HepG2 (cell line): ENCODE measurements around the gene REP15. TPM values are rescaled to one million over a fixed set of nuclear protein-coding genes. Genes with fewer than 3 reads are reported as not detected.

Experiments
- ESRRA ChIP-seq: sonication (generic); formaldehyde crosslinking; IDR thresholded peaks from 2 replicates; pipeline ENCODE4 v1.5.1; 2020; ENCODE audit warnings: mild to moderate bottlenecking, low read depth, missing genetic modification reagents
- FOXP1 ChIP-seq, 2 experiments: fragments of 450-650 bp in 1 of 2; IDR thresholded peaks; 2 replicates each; pipeline ENCODE4 v1.6.1; 2017 to 2018; ENCODE audit warnings: antibody characterized with exemption in 1 of 2
- GLMP ChIP-seq: sonication (generic); formaldehyde crosslinking; IDR thresholded peaks from 2 replicates; pipeline ENCODE4 v1.9.0; 2021; ENCODE audit warnings: missing genetic modification reagents, mild to moderate bottlenecking, borderline replicate concordance
- HNF1B ChIP-seq: sonication (generic); formaldehyde crosslinking; IDR thresholded peaks from 2 replicates; pipeline ENCODE4 v1.5.1; 2020; ENCODE audit warnings: mild to moderate bottlenecking, moderate library complexity, missing genetic modification reagents
- HNF4A ChIP-seq: sonication (generic); formaldehyde crosslinking; IDR thresholded peaks from 2 replicates; pipeline ENCODE4 v1.4.0; 2020; ENCODE audit warnings: missing genetic modification reagents
- KDM5A ChIP-seq: fragments of 200-600 bp; sonication (generic); IDR thresholded peaks from 2 replicates; pipeline ENCODE4 v1.7.0; 2018; ENCODE audit warnings: antibody characterized with exemption, mild to moderate bottlenecking, low read length, borderline replicate concordance
- KLF16 ChIP-seq, 2 experiments: sonication (generic) in 1 of 2; formaldehyde crosslinking in 1 of 2; IDR thresholded peaks; 2 replicates each; pipeline versions ENCODE4 v1.6.1 to v1.8.0; 2016 to 2023; ENCODE audit warnings: missing genetic modification reagents in 2 of 2, missing compliant biosample characterization in 1 of 2
- KLF6 ChIP-seq: IDR thresholded peaks from 2 replicates; pipeline ENCODE4 v1.8.0; 2016; ENCODE audit warnings: missing biosample characterization, missing genetic modification reagents
- NFYC ChIP-seq: IDR thresholded peaks from 2 replicates; pipeline ENCODE4 v1.6.1; 2016; ENCODE audit warnings: missing genetic modification reagents, missing compliant biosample characterization
- NR2F1 ChIP-seq, 2 experiments: fragments of 450-650 bp in 1 of 2; formaldehyde crosslinking in 1 of 2; IDR thresholded peaks; 2 replicates each; pipeline versions ENCODE4 v1.5.0 to v1.6.1; 2016 to 2020; ENCODE audit warnings: mild to moderate bottlenecking in 1 of 2, missing compliant biosample characterization in 1 of 2, missing genetic modification reagents in 1 of 2, moderate library complexity in 1 of 2
- PAXIP1 ChIP-seq: sonication (generic); formaldehyde crosslinking; conservative IDR thresholded peaks from 2 replicates; pipeline ENCODE4 v1.4.0; 2020; ENCODE audit warnings: mild to moderate bottlenecking, missing genetic modification reagents, moderate library complexity
- POLR2A ChIP-seq, 2 experiments: IDR thresholded peaks; 2 replicates each; pipeline ENCODE4 v1.6.1; 2011; ENCODE audit warnings: low read depth in 2 of 2, low read length in 2 of 2, mild to moderate bottlenecking in 1 of 2, moderate library complexity in 1 of 2; ENCODE audit not compliant: insufficient read depth in 1 of 2
- ZBTB2 ChIP-seq: sonication (generic); formaldehyde crosslinking; IDR thresholded peaks from 2 replicates; pipeline ENCODE4 v1.8.0; 2022; ENCODE audit warnings: low read depth, missing genetic modification reagents
- ZBTB37 ChIP-seq: sonication (generic); formaldehyde crosslinking; IDR thresholded peaks from 2 replicates; pipeline ENCODE4 v1.4.0; 2020; ENCODE audit warnings: mild to moderate bottlenecking, missing genetic modification reagents
- ZNF260 ChIP-seq: sonication (generic); formaldehyde crosslinking; IDR thresholded peaks from 2 replicates; pipeline ENCODE4 v1.4.0; 2020; ENCODE audit warnings: missing genetic modification reagents, low read depth, mild to moderate bottlenecking, borderline replicate concordance
- ZNF446 ChIP-seq: sonication (generic); formaldehyde crosslinking; IDR thresholded peaks from 2 replicates; pipeline ENCODE4 v1.5.0; 2020; ENCODE audit warnings: mild to moderate bottlenecking, missing genetic modification reagents
- ZNF644 ChIP-seq: IDR thresholded peaks from 2 replicates; pipeline ENCODE4 v1.6.1; 2016; ENCODE audit warnings: low read depth
- ZNF780A ChIP-seq: sonication (generic); formaldehyde crosslinking; IDR thresholded peaks from 2 replicates; pipeline ENCODE4 v1.8.0; 2022; ENCODE audit warnings: mild to moderate bottlenecking, missing genetic modification reagents, moderate library complexity
- ZNF878 ChIP-seq: sonication (generic); formaldehyde crosslinking; IDR thresholded peaks from 2 replicates; pipeline ENCODE4 v1.8.1; 2023; ENCODE audit warnings: mild to moderate bottlenecking, missing genetic modification reagents, moderate library complexity
- polyA plus RNA-seq, 8 experiments: library from polyadenylated mRNA; depleted of rRNA in 3 of 8; stranded (reverse) in 7 of 8; unstranded in 1 of 8; fragments of >200 nt; fragmentation: Illumina TruSeq in 4 of 8; extraction: Trizol in 4 of 8; gene quantifications; 2 replicates each; pipeline versions ENCODE4 v1.2.1 to v1.2.3, GENCODE V29; 2011 to 2016; ENCODE audit warnings: low read depth in 4 of 8, missing spikeins in 1 of 8, mixed read lengths in 1 of 8; ENCODE audit not compliant: insufficient read depth in 1 of 8
- total RNA-seq, 5 experiments: library from RNA; depleted of rRNA; stranded (reverse); fragments of >200 nt; fragmentation: Illumina TruSeq; extraction: Trizol; gene quantifications; 2 replicates each; pipeline ENCODE4 v1.2.3, GENCODE V29; 2016; ENCODE audit warnings: low read depth in 1 of 5

Gene REP15
- total and polyA plus RNA-seq, 2 of the 13 experiments (the other 11 are each of a cell fraction or from before 2014, with no cell fraction given): 0.12 to 0.64 TPM

GRCh38 chr12:27696864-27697564 lies 767 bp downstream of the REP15 start (continued):
- TF ChIP-seq PAXIP1 (CRISPR knock-in tag): peak; percentile 80
- TF ChIP-seq ESRRA (CRISPR knock-in tag): no peak
- TF ChIP-seq ZNF780A: no peak
- peak; percentile 82 for TF ChIP-seq HNF4A (CRISPR knock-in tag)
- no peak for TF ChIP-seq ZBTB2
- TF ChIP-seq POLR2A (IDR thresholded peaks at IDR 0.05; ENCODE audit: insufficient read depth in 1 of 2, low read depth in 2 of 2, low read length in 2 of 2): no peak
- TF ChIP-seq FOXP1 (IDR thresholded peaks at IDR 0.05): no peak
- peak; percentile 77 for TF ChIP-seq FOXP1 (CRISPR knock-in tag; IDR thresholded peaks at IDR 0.05)
- TF ChIP-seq KLF16 (CRISPR knock-in tag; IDR thresholded peaks at IDR 0.05): 0 out of 4 replicates have a peak, but pooled peaks of 1 of the 2 experiments have one; percentile 24
- TF ChIP-seq ZBTB37 (CRISPR knock-in tag): no peak
- TF ChIP-seq KDM5A: peak; percentile 30; the same call in 1 of the 2 replicates
- TF ChIP-seq ZNF878 (CRISPR knock-in tag): no peak; the same call in 1 of the 2 replicates
- TF ChIP-seq ZNF644 (CRISPR knock-in tag): no peak
- TF ChIP-seq KLF6 (CRISPR knock-in tag): 0 out of 2 replicates have a peak, but pooled peaks have one; percentile 25
- no peak for TF ChIP-seq GLMP (CRISPR knock-in tag)
- no peak for TF ChIP-seq NFYC (CRISPR knock-in tag)
- TF ChIP-seq ZNF446 (CRISPR knock-in tag): no peak
- TF ChIP-seq NR2F1 (CRISPR knock-in tag; IDR thresholded peaks at IDR 0.05): no peak
- TF ChIP-seq HNF1B (CRISPR knock-in tag): no peak
- TF ChIP-seq ZNF260 (CRISPR knock-in tag): no peak
